Spleen (tissue), 11 donors: ENCODE data around the gene LRRC39. TPM values are rescaled to one million over a fixed set of nuclear protein-coding genes. Genes with fewer than 3 reads are reported as not detected.

ENCODE experiments used
- DNase-seq: peaks from one replicate; pipeline ENCODE4 v3.0.0-alpha.2; 2020
- H3K27ac ChIP-seq, 8 donors: fragments of 200-600 bp; sonication (generic) in 7 of 8; 1 replicate in 4 of 8; 2 replicates in 4 of 8; pipeline versions ENCODE4 v1.5.0 to v1.8.0; 2016 to 2021; ENCODE audit warnings: inconsistent platforms in 4 of 8, mild to moderate bottlenecking in 4 of 8, moderate library complexity in 1 of 8
- H3K27me3 ChIP-seq, 7 donors: fragments of 200-600 bp; sonication (generic) in 6 of 7; replicated peaks in 1 of 7; 1 replicate in 4 of 7; 2 replicates in 3 of 7; pipeline versions ENCODE4 v1.5.0 to v1.8.0; 2016 to 2021; ENCODE audit warnings: inconsistent platforms in 3 of 7, mild to moderate bottlenecking in 1 of 7
- H3K36me3 ChIP-seq, 6 donors: fragments of 200-600 bp; sonication (generic) in 5 of 6; 1 replicate in 4 of 6; 2 replicates in 2 of 6; pipeline versions ENCODE4 v1.5.0 to v1.8.0; 2016 to 2021; ENCODE audit warnings: inconsistent platforms in 2 of 6
- H3K4me1 ChIP-seq, 6 donors: fragments of 200-600 bp; sonication (generic) in 5 of 6; 1 replicate in 3 of 6; 2 replicates in 3 of 6; pipeline versions ENCODE4 v1.5.0 to v1.8.0; 2016 to 2021; ENCODE audit warnings: inconsistent platforms in 3 of 6
- H3K4me3 ChIP-seq, 8 donors: fragments of 200-600 bp; sonication (generic) in 7 of 8; 1 replicate in 4 of 8; 2 replicates in 4 of 8; pipeline versions ENCODE4 v1.5.0 to v1.8.0; 2016 to 2021; ENCODE audit warnings: inconsistent platforms in 4 of 8, mild to moderate bottlenecking in 4 of 8, moderate library complexity in 2 of 8
- H3K9me3 ChIP-seq, 8 donors: fragments of 200-600 bp; sonication (generic) in 7 of 8; 1 replicate in 4 of 8; 2 replicates in 4 of 8; pipeline versions ENCODE4 v1.5.0 to v1.8.0; 2016 to 2021; ENCODE audit warnings: inconsistent platforms in 4 of 8
- CTCF ChIP-seq, 11 experiments: fragments of 200-600 bp in 7 of 11; fragments of 450-650 bp in 4 of 11; sonication (generic) in 4 of 11; IDR thresholded peaks in 8 of 11; conservative IDR thresholded peaks in 3 of 11; 1 replicate in 7 of 11; 2 replicates in 4 of 11; pipeline versions ENCODE4 v1.4.0 to v1.8.0; 2016 to 2021; ENCODE audit warnings: antibody characterized with exemption in 11 of 11, inconsistent platforms in 4 of 11, mild to moderate bottlenecking in 1 of 11
- POLR2A ChIP-seq, 3 donors: fragments of 450-650 bp; IDR thresholded peaks; one replicate each; pipeline ENCODE4 v1.5.1; 2017; ENCODE audit warnings: antibody characterized with exemption in 3 of 3, mild to moderate bottlenecking in 1 of 3
- POLR2AphosphoS5 ChIP-seq, 3 donors: sonication (generic); formaldehyde crosslinking; IDR thresholded peaks; one replicate each; pipeline ENCODE4 v1.5.1; 2017; ENCODE audit warnings: antibody characterized with exemption in 3 of 3
- WGBS, 5 donors: extraction: QIAGEN DNeasy Blood & Tissue Kit in 3 of 5; methylation state at CpG; one replicate each; pipeline versions ENCODE4 v1.1.5 to v1.1.7; 2013 to 2018; 5-methylcytosine and 5-hydroxymethylcytosine counted together
- intact Hi-C: fragments of 100-400 bp; cut with DNase I; formaldehyde crosslinking; loops from one replicate; pipeline ENCODE4 v1.15.0; 2023; ENCODE audit warnings: low total_unique reads
- polyA plus RNA-seq, 3 donors: library from polyadenylated mRNA; stranded (reverse); fragments of 200-250 nt; gene quantifications; one replicate each; pipeline ENCODE4 v1.2.1, GENCODE V29; 2013
- total RNA-seq, 7 donors: library from RNA; depleted of rRNA in 3 of 7; stranded (reverse); fragments of >200 nt in 3 of 7; fragmentation: NEBNext Ultra II Directional in 4 of 7; extraction: Animal tissue kit (Norgen Biotek cat#: 25700) in 4 of 7; gene quantifications; one replicate each; pipeline versions ENCODE4 v1.1.0 to v1.2.1, GENCODE V29; 2016 to 2021
- donor health status: healthy with polysubstance abuse.
- donor health status: DM: no; HTN: no; CAD: no; lungs with moderate emphysema.
- donor health status: DM: no; HTN: no; CAD: no.
- donor health status: Bipolar disorder and iron deficiency.
- donor health status: healthy.
- donor health status: DM: no; HTN: no; CAD: no.
- donor health status: DM: yes; HTN: yes; CAD: no.

The LRRC39 gene
- total and polyA plus RNA-seq, 10 donors: 0.51 to 3.1 (median 1.1) TPM

GRCh38 chr1:100115524-100115923, 62.5 kb downstream of the LRRC39 start:
- Histone ChIP-seq H3K9me3 (no peaks in the 10 kb centered on the region), H3K27ac (no peak overlapping the region), H3K27me3 (no peaks in the 10 kb centered on the region), H3K36me3 (peaks cover 0 to 43% (median 6%) of the 10 kb centered on the region in 6 donors), H3K4me1 (no peaks in the 10 kb centered on the region), H3K4me3 (no peak overlapping the region)
- TF ChIP-seq CTCF (IDR thresholded peaks at IDR 0.05 in 8 of 11, conservative IDR thresholded peaks at IDR 0.05 in 3 of 11) (no peak), POLR2A (IDR thresholded peaks at IDR 0.05) (no peak), POLR2AphosphoS5 (IDR thresholded peaks at IDR 0.05) (no peak)
- intact Hi-C loops: no loop called here
- WGBS, 5 donors: 95 to 99% (median 98%) methylated on average over 4 of the region's 4 CpGs
- no peak for DNase-seq

- Histone ChIP-seq H3K27me3 (no peaks in the 10 kb centered on the region), H3K9me3 (no peaks in the 10 kb centered on the region), H3K4me1 (no peaks in the 10 kb centered on the region), H3K36me3 (peaks cover 0 to 51% (median 22%) of the 10 kb centered on the region in 6 donors), H3K4me3 (no peak overlapping the region), H3K27ac (no peak overlapping the region)
- intact Hi-C loops: no loop called here
- no peak for DNase-seq
- TF ChIP-seq POLR2AphosphoS5 (IDR thresholded peaks at IDR 0.05): no peak
Measured at GRCh38 chr1:100109554-100110066, 68.4 kb downstream of the LRRC39 start.

- TF ChIP-seq POLR2AphosphoS5 (IDR thresholded peaks at IDR 0.05) (no peak), POLR2A (IDR thresholded peaks at IDR 0.05) (no peak), CTCF (IDR thresholded peaks at IDR 0.05 in 8 of 11, conservative IDR thresholded peaks at IDR 0.05 in 3 of 11) (no peak)
- intact Hi-C loops: no loop called here
- no peaks in the 10 kb centered on the region for H3K9me3 ChIP-seq
- H3K27ac ChIP-seq: no peak overlapping the region
- H3K27me3 ChIP-seq: no peaks in the 10 kb centered on the region
- H3K4me1 ChIP-seq: no peaks in the 10 kb centered on the region
- DNase-seq: no peak
- WGBS, 5 donors: 86 to 95% (median 91%) methylated on average over 4 of the region's 4 CpGs
- peaks cover 0 to 71% (median 35%) of the 10 kb centered on the region in 6 donors for H3K36me3 ChIP-seq
- no peak overlapping the region for H3K4me3 ChIP-seq
Measured at GRCh38 chr1:100107696-100108095, 70.4 kb downstream of the LRRC39 start.

- H3K4me1 ChIP-seq: no peaks in the 10 kb centered on the region
- no peak overlapping the region for H3K4me3 ChIP-seq
- WGBS, 5 donors: 93 to 97% (median 97%) methylated on average over 2 of the region's 2 CpGs
- no peaks in the 10 kb centered on the region for H3K27me3 ChIP-seq
- TF ChIP-seq POLR2AphosphoS5 (IDR thresholded peaks at IDR 0.05) (no peak), CTCF (IDR thresholded peaks at IDR 0.05 in 8 of 11, conservative IDR thresholded peaks at IDR 0.05 in 3 of 11) (no peak), POLR2A (IDR thresholded peaks at IDR 0.05) (no peak)
- no peak for DNase-seq
- H3K9me3 ChIP-seq: no peaks in the 10 kb centered on the region
- intact Hi-C loops: no loop called here
- no peak overlapping the region for H3K27ac ChIP-seq
- peaks cover 3 to 99% (median 43%) of the 10 kb centered on the region in 6 donors for H3K36me3 ChIP-seq
Measured at GRCh38 chr1:100101564-100101963, 76.5 kb downstream of the LRRC39 start.

- no peak for TF ChIP-seq POLR2AphosphoS5 (IDR thresholded peaks at IDR 0.05)
- TF ChIP-seq POLR2A (IDR thresholded peaks at IDR 0.05): no peak
- TF ChIP-seq CTCF (IDR thresholded peaks at IDR 0.05 in 8 of 11, conservative IDR thresholded peaks at IDR 0.05 in 3 of 11): no peak
- Histone ChIP-seq H3K36me3 (peaks cover 3 to 95% (median 34%) of the 10 kb centered on the region in 6 donors), H3K4me1 (no peaks in the 10 kb centered on the region), H3K4me3 (no peak overlapping the region), H3K27me3 (no peaks in the 10 kb centered on the region), H3K27ac (no peak overlapping the region), H3K9me3 (peaks cover 0 to 6% (median 3%) of the 10 kb centered on the region in 8 donors)
- intact Hi-C loops: no loop called here
- WGBS, 5 donors: 91 to 98% (median 95%) methylated on average over 1 of the region's 1 CpG
- DNase-seq: no peak
Measured at GRCh38 chr1:100100202-100100601, 77.9 kb downstream of the LRRC39 start.
